Activated CD4-positive, alpha-beta T cell treated with anti-CD3 and anti-CD28 coated beads, Interleukin-2, amount 10 ng/mL, durations not matched to agents 7 days and 5 days (primary cell): ENCODE data around the gene PRDM11. TPM values are rescaled to one million over a fixed set of nuclear protein-coding genes. Genes with fewer than 3 reads are reported as not detected.

Experiments used
- CTCF ChIA-PET: fragments of 350-600 bp; sonication (Branson Sonifier 250); formaldehyde crosslinking; loops from one replicate; lab custom pipeline; 2021; ENCODE audit warnings: antibody characterized with exemption; lab: Charles Lee
- POLR2A ChIA-PET: fragments of 350-600 bp; sonication (Branson Sonifier 250); formaldehyde crosslinking; loops from one replicate; lab custom pipeline; 2021; ENCODE audit warnings: antibody characterized with exemption; lab: Charles Lee
- DNase-seq: peaks from one replicate; pipeline ENCODE4 v3.0.0-alpha.2; 2020
- H3K27ac Mint-ChIP-seq: one replicate; pipeline ENCODE4 v1.8.0; 2021; ENCODE audit warnings: mild to moderate bottlenecking, moderate library complexity, mixed read lengths
- H3K27me3 Mint-ChIP-seq: one replicate; pipeline ENCODE4 v1.8.0; 2021; ENCODE audit warnings: mixed read lengths
- H3K36me3 Mint-ChIP-seq: one replicate; pipeline ENCODE4 v1.8.0; 2021; ENCODE audit warnings: low read depth, mixed read lengths
- H3K4me1 Mint-ChIP-seq: one replicate; pipeline ENCODE4 v1.8.0; 2021; ENCODE audit warnings: mixed read lengths
- H3K4me3 Mint-ChIP-seq: one replicate; pipeline ENCODE4 v1.8.0; 2021; ENCODE audit warnings: mild to moderate bottlenecking, moderate library complexity, mixed read lengths
- H3K9me3 Mint-ChIP-seq: one replicate; pipeline ENCODE4 v1.8.0; 2021; ENCODE audit warnings: mixed read lengths
- total RNA-seq, 2 experiments: library from RNA; stranded (reverse); gene quantifications; one replicate each; pipeline ENCODE4 v1.2.3, GENCODE V29; 2021

Gene PRDM11
- total RNA-seq, 2 experiments from 2014 or later, result 1.6 to 1.7 TPM

GRCh38 chr11:45155058-45155551, 8.7 kb downstream of the PRDM11 start:
- H3K9me3 Mint-ChIP-seq, result no peaks in the 10 kb centered on the region
- H3K27ac Mint-ChIP-seq, result no peak overlapping the region
- POLR2A ChIA-PET, result no interaction called here
- no peaks in the 10 kb centered on the region for H3K27me3 Mint-ChIP-seq
- no peaks in the 10 kb centered on the region for H3K4me1 Mint-ChIP-seq
- no peak for DNase-seq
- CTCF ChIA-PET, result interaction anchor here (0.6 to 1.4 kb wide), 3 partner anchors 9 to 50 kb away, joined by 3 to 4 read pairs (median 3); no protein-coding TSS in a partner anchor
- H3K36me3 Mint-ChIP-seq, result no peaks in the 10 kb centered on the region
- no peak overlapping the region for H3K4me3 Mint-ChIP-seq

- Mint-ChIP-seq H3K9me3 (no peaks in the 10 kb centered on the region), H3K27me3 (no peaks in the 10 kb centered on the region), H3K36me3 (no peaks in the 10 kb centered on the region), H3K27ac (no peak overlapping the region), H3K4me3 (no peak overlapping the region), H3K4me1 (no peaks in the 10 kb centered on the region)
- no peak for DNase-seq
- ChIA-PET POLR2A (no interaction called here), CTCF (interaction anchor here (1.2 kb wide), 1 partner anchor 10 kb away, joined by 4 read pairs; no protein-coding TSS in a partner anchor)
Observed at GRCh38 chr11:45155627-45156180, 9.3 kb downstream of the PRDM11 start.

- Mint-ChIP-seq H3K27me3 (no peaks in the 10 kb centered on the region), H3K4me1 (no peaks in the 10 kb centered on the region), H3K36me3 (no peaks in the 10 kb centered on the region), H3K9me3 (no peaks in the 10 kb centered on the region), H3K4me3 (no peak overlapping the region), H3K27ac (no peak overlapping the region)
- DNase-seq, result no peak
- ChIA-PET POLR2A (no interaction called here), CTCF (no interaction called here)
Observed at GRCh38 chr11:45156201-45156600, 9.8 kb downstream of the PRDM11 start.

- H3K9me3 Mint-ChIP-seq, result no peaks in the 10 kb centered on the region
- no peak for DNase-seq
- no peaks in the 10 kb centered on the region for H3K4me1 Mint-ChIP-seq
- ChIA-PET POLR2A (no interaction called here), CTCF (no interaction called here)
- H3K27me3 Mint-ChIP-seq, result no peaks in the 10 kb centered on the region
- H3K36me3 Mint-ChIP-seq, result no peaks in the 10 kb centered on the region
- H3K4me3 Mint-ChIP-seq, result no peak overlapping the region
- H3K27ac Mint-ChIP-seq, result no peak overlapping the region
Observed at GRCh38 chr11:45156741-45157140, 10.3 kb downstream of the PRDM11 start.

- no peaks in the 10 kb centered on the region for H3K9me3 Mint-ChIP-seq
- H3K27ac Mint-ChIP-seq, result no peak overlapping the region
- no peaks in the 10 kb centered on the region for H3K27me3 Mint-ChIP-seq
- H3K4me1 Mint-ChIP-seq, result no peaks in the 10 kb centered on the region
- POLR2A ChIA-PET, result no interaction called here
- CTCF ChIA-PET, result no interaction called here
- DNase-seq, result no peak
- no peaks in the 10 kb centered on the region for H3K36me3 Mint-ChIP-seq
- no peak overlapping the region for H3K4me3 Mint-ChIP-seq
Observed at GRCh38 chr11:45157247-45158209, 11.1 kb downstream of the PRDM11 start.

GRCh38 chr11:45158210-45158731, 11.8 kb downstream of the PRDM11 start:
- CTCF ChIA-PET, result no interaction called here
- H3K36me3 Mint-ChIP-seq, result no peaks in the 10 kb centered on the region
- no peak overlapping the region for H3K27ac Mint-ChIP-seq
- H3K27me3 Mint-ChIP-seq, result no peaks in the 10 kb centered on the region
- H3K4me3 Mint-ChIP-seq, result no peak overlapping the region
- no peaks in the 10 kb centered on the region for H3K4me1 Mint-ChIP-seq
- H3K9me3 Mint-ChIP-seq, result no peaks in the 10 kb centered on the region
- POLR2A ChIA-PET, result no interaction called here
- DNase-seq, result no peak

- POLR2A ChIA-PET, result no interaction called here
- H3K4me3 Mint-ChIP-seq, result no peak overlapping the region
- no peaks in the 10 kb centered on the region for H3K36me3 Mint-ChIP-seq
- H3K9me3 Mint-ChIP-seq, result no peaks in the 10 kb centered on the region
- H3K27ac Mint-ChIP-seq, result no peak overlapping the region
- DNase-seq, result no peak
- CTCF ChIA-PET, result interaction anchor here (0.6 kb wide), 1 partner anchor 79 kb away, joined by 4 read pairs; no protein-coding TSS in a partner anchor
- H3K27me3 Mint-ChIP-seq, result no peaks in the 10 kb centered on the region
- no peaks in the 10 kb centered on the region for H3K4me1 Mint-ChIP-seq
Observed at GRCh38 chr11:45158891-45159605, 12.6 kb downstream of the PRDM11 start.

GRCh38 chr11:45159781-45160365, 13.4 kb downstream of the PRDM11 start:
- DNase-seq, result no peak
- Mint-ChIP-seq H3K4me1 (no peaks in the 10 kb centered on the region), H3K9me3 (no peaks in the 10 kb centered on the region), H3K4me3 (no peak overlapping the region), H3K36me3 (no peaks in the 10 kb centered on the region), H3K27ac (no peak overlapping the region), H3K27me3 (no peaks in the 10 kb centered on the region)
- ChIA-PET POLR2A (no interaction called here), CTCF (no interaction called here)

GRCh38 chr11:45161252-45162063, 15.0 kb downstream of the PRDM11 start:
- CTCF ChIA-PET, result no interaction called here
- Mint-ChIP-seq H3K9me3 (no peaks in the 10 kb centered on the region), H3K36me3 (no peaks in the 10 kb centered on the region), H3K4me3 (no peak overlapping the region), H3K27me3 (no peaks in the 10 kb centered on the region), H3K4me1 (no peaks in the 10 kb centered on the region), H3K27ac (no peak overlapping the region)
- no peak for DNase-seq
- POLR2A ChIA-PET, result interaction anchor here (0.6 kb wide), 1 partner anchor 1644 kb away, joined by 10 read pairs; no protein-coding TSS in a partner anchor

- Mint-ChIP-seq H3K9me3 (no peaks in the 10 kb centered on the region), H3K4me1 (no peaks in the 10 kb centered on the region), H3K27ac (no peak overlapping the region), H3K4me3 (no peak overlapping the region), H3K27me3 (no peaks in the 10 kb centered on the region), H3K36me3 (no peaks in the 10 kb centered on the region)
- POLR2A ChIA-PET, result no interaction called here
- DNase-seq, result no peak
- CTCF ChIA-PET, result no interaction called here
Observed at GRCh38 chr11:45162064-45162375, 15.6 kb downstream of the PRDM11 start.

GRCh38 chr11:45162916-45163879, 16.8 kb downstream of the PRDM11 start:
- H3K4me1 Mint-ChIP-seq, result no peaks in the 10 kb centered on the region
- DNase-seq, result no peak
- H3K36me3 Mint-ChIP-seq, result no peaks in the 10 kb centered on the region
- H3K9me3 Mint-ChIP-seq, result no peaks in the 10 kb centered on the region
- CTCF ChIA-PET, result interaction anchor here (0.6 to 1.1 kb wide), 3 partner anchors 9 to 301 kb away, joined by 3 read pairs; no protein-coding TSS in a partner anchor
- H3K27me3 Mint-ChIP-seq, result no peaks in the 10 kb centered on the region
- no peak overlapping the region for H3K4me3 Mint-ChIP-seq
- POLR2A ChIA-PET, result no interaction called here
- no peak overlapping the region for H3K27ac Mint-ChIP-seq
